PC-3 (cell line): ENCODE measurements around the gene DDX47. TPM values are rescaled to one million over a fixed set of nuclear protein-coding genes. Genes with fewer than 3 reads are reported as not detected.
"Not testable (repeated sequence)": the region's sequence is repeated elsewhere in the genome, so short reads cannot be mapped to it uniquely, and the experiment has no call there.

Experiments
- ATAC-seq: fragments of 200-7000 bp; cut with Tn5 transposase; 2 replicates; pipeline ENCODE4 v1.9.1; 2020; ENCODE audit warnings: mild to moderate bottlenecking, moderate library complexity
- BruUV-seq: library from RNA; stranded (reverse); fragments of 400-500 nt; replicated peaks from 2 replicates; lab custom pipeline; 2021; lab: Mats Ljungman, UMichigan
- CTCF ChIA-PET: fragments of 300-600 bp; sonication (Branson Sonifier 250); formaldehyde crosslinking; loops from one replicate; lab custom pipeline; 2022; ENCODE audit warnings: antibody characterized with exemption; lab: Charles Lee
- POLR2A ChIA-PET: fragments of 300-600 bp; sonication (Branson Sonifier 250); formaldehyde crosslinking; loops from one replicate; lab custom pipeline; 2022; ENCODE audit warnings: antibody characterized with exemption; ENCODE audit not compliant: unreplicated experiment; lab: Charles Lee
- DNase-seq: peaks from one replicate; pipeline ENCODE4 v3.0.0-alpha.2; 2015
- H2AFZ ChIP-seq: fragments of 300-600 bp; sonication (generic); 2 replicates; pipeline ENCODE4 v1.6.0; 2016; ENCODE audit warnings: antibody characterized with exemption, low read length
- H3F3A ChIP-seq: fragments of 300-600 bp; sonication (generic); one replicate; pipeline ENCODE4 v1.6.0; 2017; ENCODE audit warnings: antibody characterized with exemption, low read length, control low read depth, mild to moderate bottlenecking; ENCODE audit not compliant: unreplicated experiment
- H3K27ac ChIP-seq: fragments of 300-600 bp; sonication (generic); 2 replicates; pipeline ENCODE4 v1.5.1; 2016; ENCODE audit warnings: mild to moderate bottlenecking, low read length
- H3K27me3 ChIP-seq: fragments of 300-600 bp; sonication (generic); 2 replicates; pipeline ENCODE4 v1.6.1; 2016; ENCODE audit warnings: low read length, mixed read lengths
- H3K36me3 ChIP-seq: fragments of 300-600 bp; sonication (generic); 2 replicates; pipeline ENCODE4 v1.6.1; 2016; ENCODE audit warnings: low read depth, mixed run types, low read length, mixed read lengths
- H3K4me1 ChIP-seq: fragments of 300-600 bp; sonication (generic); 2 replicates; pipeline ENCODE4 v1.5.1; 2016; ENCODE audit warnings: low read length; ENCODE audit not compliant: insufficient read depth
- H3K4me2 ChIP-seq: fragments of 300-600 bp; sonication (generic); 2 replicates; pipeline ENCODE4 v1.6.0; 2016; ENCODE audit warnings: low read length
- H3K4me3 ChIP-seq: fragments of 300-600 bp; sonication (generic); 2 replicates; pipeline ENCODE4 v1.5.1; 2016; ENCODE audit warnings: mild to moderate bottlenecking, low read length, mixed read lengths
- H3K79me2 ChIP-seq: fragments of 300-600 bp; sonication (generic); 2 replicates; pipeline ENCODE4 v1.6.1; 2017; ENCODE audit warnings: low read length, mixed read lengths
- H3K9ac ChIP-seq: fragments of 300-600 bp; sonication (generic); 2 replicates; pipeline ENCODE4 v1.6.0; 2016; ENCODE audit warnings: mild to moderate bottlenecking, low read length
- H3K9me2 ChIP-seq: fragments of 300-600 bp; sonication (generic); replicated peaks from 2 replicates; pipeline ENCODE4 v1.6.1; 2016; ENCODE audit warnings: mixed run types, low read length, mixed read lengths
- H3K9me3 ChIP-seq: fragments of 300-600 bp; sonication (generic); 2 replicates; pipeline ENCODE4 v1.6.1; 2016; ENCODE audit warnings: low read length, mixed read lengths
- H4K20me1 ChIP-seq: fragments of 300-600 bp; sonication (generic); 2 replicates; pipeline ENCODE4 v1.6.1; 2016; ENCODE audit warnings: low read length, mixed read lengths
- EZH2 ChIP-seq: fragments of 300-600 bp; sonication (generic); IDR thresholded peaks from one replicate; pipeline ENCODE4 v1.6.1; 2017; ENCODE audit warnings: antibody characterized with exemption, mild to moderate bottlenecking, low read length; ENCODE audit not compliant: unreplicated experiment
- EZH2phosphoT487 ChIP-seq: fragments of 300-600 bp; sonication (generic); IDR thresholded peaks from 2 replicates; pipeline ENCODE4 v1.6.1; 2018; ENCODE audit warnings: mild to moderate bottlenecking, antibody characterized with exemption, low read length, borderline replicate concordance
- intact Hi-C: fragments of 100-400 bp; cut with micrococcal nuclease; formaldehyde crosslinking; loops from 2 replicates; pipeline ENCODE4 v1.9.0; 2023
- total RNA-seq: library from RNA; depleted of rRNA; stranded (reverse); fragments of >200 nt; gene quantifications from 2 replicates; pipeline ENCODE4 v1.2.3, GENCODE V29; 2014
- TF ChIP-seq, protein P1 (sequence below): fragments of 300-600 bp; sonication (generic); conservative IDR thresholded peaks from 2 replicates; pipeline ENCODE4 v1.5.1; 2017; ENCODE audit warnings: antibody characterized with exemption, low read depth, mild to moderate bottlenecking, low read length

Gene DDX47
- total RNA-seq, 1 experiment from 2014 or later: 58.9 TPM

DNA sequence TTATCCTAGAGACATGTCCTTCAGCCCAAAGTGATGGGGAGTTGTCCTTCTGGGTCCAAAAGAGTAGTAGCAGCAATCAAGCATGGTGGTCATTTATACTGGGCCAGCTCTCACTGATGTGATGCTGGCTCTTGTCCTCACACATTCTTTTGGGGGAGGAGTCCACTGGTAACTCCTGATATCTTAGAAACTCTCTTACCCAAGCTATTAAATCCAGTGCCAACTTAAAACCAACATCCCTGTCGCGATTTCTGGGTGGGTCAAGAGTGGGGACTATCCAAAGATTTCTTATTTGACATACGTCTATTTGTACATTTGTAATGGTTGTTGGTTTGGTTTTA, 24.6 kb downstream of the DDX47 start:
- no peak for TF ChIP-seq EZH2
- TF ChIP-seq, protein P1, sequence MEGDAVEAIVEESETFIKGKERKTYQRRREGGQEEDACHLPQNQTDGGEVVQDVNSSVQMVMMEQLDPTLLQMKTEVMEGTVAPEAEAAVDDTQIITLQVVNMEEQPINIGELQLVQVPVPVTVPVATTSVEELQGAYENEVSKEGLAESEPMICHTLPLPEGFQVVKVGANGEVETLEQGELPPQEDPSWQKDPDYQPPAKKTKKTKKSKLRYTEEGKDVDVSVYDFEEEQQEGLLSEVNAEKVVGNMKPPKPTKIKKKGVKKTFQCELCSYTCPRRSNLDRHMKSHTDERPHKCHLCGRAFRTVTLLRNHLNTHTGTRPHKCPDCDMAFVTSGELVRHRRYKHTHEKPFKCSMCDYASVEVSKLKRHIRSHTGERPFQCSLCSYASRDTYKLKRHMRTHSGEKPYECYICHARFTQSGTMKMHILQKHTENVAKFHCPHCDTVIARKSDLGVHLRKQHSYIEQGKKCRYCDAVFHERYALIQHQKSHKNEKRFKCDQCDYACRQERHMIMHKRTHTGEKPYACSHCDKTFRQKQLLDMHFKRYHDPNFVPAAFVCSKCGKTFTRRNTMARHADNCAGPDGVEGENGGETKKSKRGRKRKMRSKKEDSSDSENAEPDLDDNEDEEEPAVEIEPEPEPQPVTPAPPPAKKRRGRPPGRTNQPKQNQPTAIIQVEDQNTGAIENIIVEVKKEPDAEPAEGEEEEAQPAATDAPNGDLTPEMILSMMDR: no peak
- no peak for TF ChIP-seq EZH2phosphoT487
- peak overlapping the region; percentile 49 for H3K9ac ChIP-seq
- POLR2A ChIA-PET: interaction anchor here (0.6 to 1.8 kb wide), 6 partner anchors 18 to 952 kb away, joined by 3 to 9 read pairs (median 6); partner anchors contain the start of gene GPRC5A

DNA sequence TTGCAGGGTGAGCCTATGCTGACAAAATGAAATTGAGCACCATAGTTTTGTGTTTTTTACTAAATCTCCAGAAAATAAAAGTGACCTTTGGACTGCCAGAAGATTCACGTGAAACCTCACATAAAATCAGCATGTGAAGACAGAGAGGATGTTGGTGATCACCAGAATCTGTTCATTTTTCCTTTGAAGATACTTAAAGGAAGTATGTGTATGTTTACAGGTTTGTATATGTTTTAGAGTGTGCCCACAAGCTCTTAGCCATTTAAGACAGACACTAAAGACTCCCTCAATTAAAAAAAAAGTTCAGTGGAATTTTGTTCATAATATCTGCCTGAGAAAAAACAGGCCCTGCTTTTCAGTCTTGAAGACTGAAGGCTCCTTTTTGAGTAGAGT, 25.9 kb downstream of the DDX47 start:
- DNase-seq: no peak
- Histone ChIP-seq H2AFZ (no peak overlapping the region), H3K27ac (peak overlapping the region; percentile 98), H3K9ac (peak overlapping the region; percentile 68), H3K4me3 (no peak overlapping the region), H3K27me3 (no peaks in the 10 kb centered on the region), H4K20me1 (no peaks in the 10 kb centered on the region), H3K36me3 (peaks cover 2% of the 10 kb centered on the region; the same call in 1 of the 2 replicates), H3F3A (peaks cover 3% of the 10 kb centered on the region), H3K4me2 (peak overlapping the region; percentile 63), H3K79me2 (peaks cover 16% of the 10 kb centered on the region), H3K9me3 (no peaks in the 10 kb centered on the region), H3K9me2 (no peaks in the 10 kb centered on the region), H3K4me1 (peaks cover 67% of the 10 kb centered on the region)
- ChIA-PET POLR2A (interaction anchor here (0.7 to 1.4 kb wide), 2 partner anchors 25 to 52 kb away, joined by 3 to 6 read pairs; partner anchors contain the start of gene GPRC5A), CTCF (no interaction called here)
- TF ChIP-seq, protein P1: no peak
- TF ChIP-seq EZH2: no peak
- no peak for TF ChIP-seq EZH2phosphoT487
- BruUV-seq: no TSS peak
- intact Hi-C loops: loop anchor here (5.0 kb wide), 2 partner anchors 37 to 52 kb away; partner anchors contain the start of gene APOLD1
- no peak for ATAC-seq

More for the DNA sequence above, 24.6 kb downstream of the DDX47 start:
- Histone ChIP-seq H3K9me3 (no peaks in the 10 kb centered on the region), H3K9me2 (no peaks in the 10 kb centered on the region), H3K36me3 (peaks cover 2% of the 10 kb centered on the region; the same call in 1 of the 2 replicates), H3K4me2 (peak overlapping the region; percentile 64), H4K20me1 (no peaks in the 10 kb centered on the region), H2AFZ (no peak overlapping the region), H3K27me3 (no peaks in the 10 kb centered on the region), H3K79me2 (peaks cover 16% of the 10 kb centered on the region), H3F3A (peaks cover 3% of the 10 kb centered on the region), H3K27ac (peak overlapping the region; percentile 98), H3K4me3 (no peak overlapping the region), H3K4me1 (peaks cover 67% of the 10 kb centered on the region)
- BruUV-seq: no TSS peak
- CTCF ChIA-PET: interaction anchor here (0.6 kb wide), 2 partner anchors 20 to 142 kb away, joined by 3 to 5 read pairs; no protein-coding TSS in a partner anchor
- ATAC-seq (no peak), DNase-seq (no peak)
- intact Hi-C loops: loop anchor here (1.0 to 5.0 kb wide), 4 partner anchors 35 to 146 kb away; partner anchors contain the start of gene APOLD1

DNA sequence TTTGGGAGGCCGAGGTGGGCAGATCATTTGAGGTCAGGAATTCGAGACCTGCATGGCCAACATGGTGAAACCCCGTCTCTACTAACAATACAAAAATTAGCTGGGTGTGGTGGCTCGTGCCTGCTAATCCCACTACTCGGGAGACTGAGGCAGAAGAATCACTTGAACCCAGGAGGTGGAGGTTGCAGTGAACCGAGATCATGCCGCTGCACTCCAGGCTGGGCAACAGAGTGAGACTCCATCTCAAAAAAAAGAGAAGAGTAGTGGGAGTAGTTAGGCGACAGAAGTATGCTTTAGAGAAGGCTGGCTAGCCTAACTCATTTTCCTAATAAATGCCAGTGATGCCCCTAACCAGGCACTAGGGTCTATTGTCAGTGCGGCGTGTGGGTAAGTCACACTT, 26.3 kb downstream of the DDX47 start:
- POLR2A ChIA-PET, DNase-seq, H3K9me3 ChIP-seq, ATAC-seq, H3K27me3 ChIP-seq, H2AFZ ChIP-seq, H3K4me3 ChIP-seq, H3K9me2 ChIP-seq, H3F3A ChIP-seq, H4K20me1 ChIP-seq, H3K36me3 ChIP-seq, CTCF ChIA-PET: not testable (repeated sequence)
- H3K4me1 ChIP-seq: peaks cover 67% of the 10 kb centered on the region
- H3K79me2 ChIP-seq: peaks cover 16% of the 10 kb centered on the region
- peak overlapping the region; percentile 63 for H3K4me2 ChIP-seq
- H3K27ac ChIP-seq: peak overlapping the region; percentile 98
- peak overlapping the region; percentile 68 for H3K9ac ChIP-seq
- BruUV-seq: TSS peak; percentile 48
- intact Hi-C loops: loop anchor here (5.0 kb wide), 2 partner anchors 37 to 52 kb away; partner anchors contain the start of gene APOLD1
